GM21529 (cell line): ENCODE results near the gene TACR1.
"Not testable (repeated sequence)": the region's sequence is repeated elsewhere in the genome, so short reads cannot be mapped to it uniquely, and the experiment has no call there.

Source experiments
- ATAC-seq: cut with Tn5 transposase; IDR thresholded peaks from one replicate; pipeline ENCODE4 v1.9.1; 2021; ENCODE audit not compliant: unreplicated experiment

The TACR1 gene

GRCh38 chr2:75199428-75200011, at the start of gene TACR1:
Gene TACR1, minus strand, starts transcription at chr2:75199520. Its CDS starts 586 bp downstream, at chr2:75198934.
- peak; percentile 63 for ATAC-seq

- not testable (repeated sequence) for ATAC-seq
Observed at GRCh38 chr2:75248581-75248980, 49.3 kb upstream of the TACR1 start.

GRCh38 chr2:75246441-75247167, 47.3 kb upstream of the TACR1 start:
- ATAC-seq: no peak

- ATAC-seq: no peak
Observed at GRCh38 chr2:75243219-75243618, 43.9 kb upstream of the TACR1 start.

- no peak for ATAC-seq
Observed at GRCh38 chr2:75241696-75242095, 42.4 kb upstream of the TACR1 start.

- no peak for ATAC-seq
Observed at GRCh38 chr2:75238670-75239330, 39.5 kb upstream of the TACR1 start.

- ATAC-seq: no peak
Observed at GRCh38 chr2:75237296-75237695, 38.0 kb upstream of the TACR1 start.

GRCh38 chr2:75233965-75234364, 34.6 kb upstream of the TACR1 start:
- ATAC-seq: no peak

GRCh38 chr2:75226617-75227016, 27.3 kb upstream of the TACR1 start:
- ATAC-seq: no peak

GRCh38 chr2:75226099-75226498, 26.8 kb upstream of the TACR1 start:
- ATAC-seq: no peak

- ATAC-seq: no peak
Observed at GRCh38 chr2:75224636-75225094, 25.3 kb upstream of the TACR1 start.

- no peak for ATAC-seq
Observed at GRCh38 chr2:75222527-75222926, 23.2 kb upstream of the TACR1 start.

- no peak for ATAC-seq
Observed at GRCh38 chr2:75221862-75222261, 22.5 kb upstream of the TACR1 start.

GRCh38 chr2:75219213-75219612, 19.9 kb upstream of the TACR1 start:
- not testable (repeated sequence) for ATAC-seq

GRCh38 chr2:75211266-75211770, 12.0 kb upstream of the TACR1 start:
- ATAC-seq: no peak

- ATAC-seq: no peak
Observed at GRCh38 chr2:75210409-75210808, 11.1 kb upstream of the TACR1 start.

- no peak for ATAC-seq
Observed at GRCh38 chr2:75208738-75209137, 9.4 kb upstream of the TACR1 start.

- ATAC-seq: no peak
Observed at GRCh38 chr2:75204833-75205232, 5.5 kb upstream of the TACR1 start.

GRCh38 chr2:75202359-75202758, 3.0 kb upstream of the TACR1 start:
- no peak for ATAC-seq

- no peak for ATAC-seq
Observed at GRCh38 chr2:75200140-75201096, 1.1 kb upstream of the TACR1 start.
